Neural cell (in vitro differentiated cells): Measurements from ENCODE around the gene TSR3.

Source experiments
- EP300 ChIP-seq: fragments of 450-650 bp; conservative IDR thresholded peaks from 2 replicates; pipeline ENCODE4 v1.6.1; 2014; ENCODE audit warnings: antibody characterized with exemption, mild to moderate bottlenecking, moderate library complexity; ENCODE audit not compliant: poor library complexity, severe bottlenecking
- EZH2 ChIP-seq: fragments of 200-600, 300-800 bp; shearing (Covaris generic), sonication (generic); IDR thresholded peaks from 2 replicates; pipeline ENCODE4 v1.6.1; 2014; ENCODE audit warnings: antibody characterized with exemption, low read length, borderline replicate concordance, mild to moderate bottlenecking; ENCODE audit not compliant: insufficient read depth, poor library complexity, severe bottlenecking
- POLR2AphosphoS5 ChIP-seq: IDR thresholded peaks from 2 replicates; pipeline ENCODE4 v1.6.1; 2012
- RAD21 ChIP-seq: fragments of 450-650 bp; conservative IDR thresholded peaks from 2 replicates; pipeline ENCODE4 v1.6.1; 2014; ENCODE audit warnings: antibody characterized with exemption, mild to moderate bottlenecking, moderate library complexity
- SMC3 ChIP-seq: fragments of 450-650 bp; conservative IDR thresholded peaks from 2 replicates; pipeline ENCODE4 v1.6.1; 2014; ENCODE audit warnings: antibody characterized with exemption, mild to moderate bottlenecking, moderate library complexity; ENCODE audit not compliant: poor library complexity
- TAF1 ChIP-seq: IDR thresholded peaks from 2 replicates; pipeline ENCODE4 v1.6.1; 2012; ENCODE audit warnings: low read depth
- TF ChIP-seq, protein P1 (sequence below): fragments of 450-650 bp; IDR thresholded peaks from 2 replicates; pipeline ENCODE4 v1.5.1; 2014; ENCODE audit warnings: antibody characterized with exemption, mild to moderate bottlenecking, moderate library complexity; ENCODE audit not compliant: poor library complexity, severe bottlenecking
- TF ChIP-seq, protein P2 (sequence below): IDR thresholded peaks from 2 replicates; pipeline ENCODE4 v1.6.1; 2012; ENCODE audit warnings: borderline replicate concordance

DNA sequence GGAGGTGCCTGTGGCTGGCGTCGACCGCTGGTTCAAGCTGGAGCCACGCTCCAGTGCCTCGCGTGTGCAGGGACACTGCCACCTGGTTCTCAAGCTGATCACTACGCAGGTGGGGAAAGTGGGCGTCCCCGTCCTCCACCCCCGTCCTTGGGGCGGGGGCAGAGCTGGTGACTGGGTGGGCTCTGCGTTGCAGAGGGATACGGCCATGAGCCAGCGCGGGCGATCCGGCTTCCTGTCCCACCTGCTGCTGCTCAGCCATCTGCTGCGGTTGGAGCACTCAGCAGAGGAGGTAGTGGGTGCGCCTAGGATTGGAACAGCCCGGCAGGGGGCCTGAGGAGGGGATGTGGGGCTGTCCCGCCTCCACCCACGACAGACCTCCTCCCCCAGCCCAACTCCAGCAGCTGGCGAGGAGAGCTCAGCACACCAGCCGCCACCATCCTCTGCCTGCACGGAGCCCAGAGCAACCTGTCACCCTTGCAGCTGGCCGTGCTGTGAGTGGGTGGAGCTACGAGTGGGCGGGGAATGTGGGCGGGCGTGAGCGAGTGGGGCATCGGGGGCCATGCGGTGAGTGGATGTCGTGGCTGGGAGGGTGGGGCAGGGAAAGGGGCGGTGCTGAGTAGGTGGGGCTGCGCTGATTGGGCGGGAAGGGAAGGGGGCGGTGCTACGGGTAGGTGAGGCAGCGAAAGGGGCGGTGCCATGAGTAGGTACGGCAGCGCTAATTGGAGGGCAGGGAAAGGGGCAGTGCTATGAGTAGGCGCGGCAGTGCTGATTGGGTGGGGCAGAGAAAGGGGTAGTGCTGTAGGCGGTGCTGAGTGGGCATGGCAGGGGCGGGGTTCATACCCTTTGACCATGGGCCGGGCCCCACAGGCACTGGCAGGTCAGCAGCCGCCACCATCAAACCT is 8.9 kb downstream of the TSR3 start:
- no peak for TF ChIP-seq EZH2
- TF ChIP-seq, protein P1, sequence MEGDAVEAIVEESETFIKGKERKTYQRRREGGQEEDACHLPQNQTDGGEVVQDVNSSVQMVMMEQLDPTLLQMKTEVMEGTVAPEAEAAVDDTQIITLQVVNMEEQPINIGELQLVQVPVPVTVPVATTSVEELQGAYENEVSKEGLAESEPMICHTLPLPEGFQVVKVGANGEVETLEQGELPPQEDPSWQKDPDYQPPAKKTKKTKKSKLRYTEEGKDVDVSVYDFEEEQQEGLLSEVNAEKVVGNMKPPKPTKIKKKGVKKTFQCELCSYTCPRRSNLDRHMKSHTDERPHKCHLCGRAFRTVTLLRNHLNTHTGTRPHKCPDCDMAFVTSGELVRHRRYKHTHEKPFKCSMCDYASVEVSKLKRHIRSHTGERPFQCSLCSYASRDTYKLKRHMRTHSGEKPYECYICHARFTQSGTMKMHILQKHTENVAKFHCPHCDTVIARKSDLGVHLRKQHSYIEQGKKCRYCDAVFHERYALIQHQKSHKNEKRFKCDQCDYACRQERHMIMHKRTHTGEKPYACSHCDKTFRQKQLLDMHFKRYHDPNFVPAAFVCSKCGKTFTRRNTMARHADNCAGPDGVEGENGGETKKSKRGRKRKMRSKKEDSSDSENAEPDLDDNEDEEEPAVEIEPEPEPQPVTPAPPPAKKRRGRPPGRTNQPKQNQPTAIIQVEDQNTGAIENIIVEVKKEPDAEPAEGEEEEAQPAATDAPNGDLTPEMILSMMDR, result peak; percentile 16
- peak; percentile 31 for TF ChIP-seq POLR2AphosphoS5
- TF ChIP-seq TAF1, result no peak
- TF ChIP-seq, protein P2, sequence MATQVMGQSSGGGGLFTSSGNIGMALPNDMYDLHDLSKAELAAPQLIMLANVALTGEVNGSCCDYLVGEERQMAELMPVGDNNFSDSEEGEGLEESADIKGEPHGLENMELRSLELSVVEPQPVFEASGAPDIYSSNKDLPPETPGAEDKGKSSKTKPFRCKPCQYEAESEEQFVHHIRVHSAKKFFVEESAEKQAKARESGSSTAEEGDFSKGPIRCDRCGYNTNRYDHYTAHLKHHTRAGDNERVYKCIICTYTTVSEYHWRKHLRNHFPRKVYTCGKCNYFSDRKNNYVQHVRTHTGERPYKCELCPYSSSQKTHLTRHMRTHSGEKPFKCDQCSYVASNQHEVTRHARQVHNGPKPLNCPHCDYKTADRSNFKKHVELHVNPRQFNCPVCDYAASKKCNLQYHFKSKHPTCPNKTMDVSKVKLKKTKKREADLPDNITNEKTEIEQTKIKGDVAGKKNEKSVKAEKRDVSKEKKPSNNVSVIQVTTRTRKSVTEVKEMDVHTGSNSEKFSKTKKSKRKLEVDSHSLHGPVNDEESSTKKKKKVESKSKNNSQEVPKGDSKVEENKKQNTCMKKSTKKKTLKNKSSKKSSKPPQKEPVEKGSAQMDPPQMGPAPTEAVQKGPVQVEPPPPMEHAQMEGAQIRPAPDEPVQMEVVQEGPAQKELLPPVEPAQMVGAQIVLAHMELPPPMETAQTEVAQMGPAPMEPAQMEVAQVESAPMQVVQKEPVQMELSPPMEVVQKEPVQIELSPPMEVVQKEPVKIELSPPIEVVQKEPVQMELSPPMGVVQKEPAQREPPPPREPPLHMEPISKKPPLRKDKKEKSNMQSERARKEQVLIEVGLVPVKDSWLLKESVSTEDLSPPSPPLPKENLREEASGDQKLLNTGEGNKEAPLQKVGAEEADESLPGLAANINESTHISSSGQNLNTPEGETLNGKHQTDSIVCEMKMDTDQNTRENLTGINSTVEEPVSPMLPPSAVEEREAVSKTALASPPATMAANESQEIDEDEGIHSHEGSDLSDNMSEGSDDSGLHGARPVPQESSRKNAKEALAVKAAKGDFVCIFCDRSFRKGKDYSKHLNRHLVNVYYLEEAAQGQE, result no peak
- no peak for TF ChIP-seq EP300
- TF ChIP-seq RAD21, result no peak
- no peak for TF ChIP-seq SMC3
